Activated T-helper 17 cell treated with anti-CD3 and anti-CD28 coated beads, Interleukin-2, amount 50 U/mL, for 72 hours (primary cell): ENCODE data around the gene DCANP1. TPM values are rescaled to one million over a fixed set of nuclear protein-coding genes. Genes with fewer than 3 reads are reported as not detected.

Experiments
- ATAC-seq: fragments of 150-1000 bp; cut with Tn5 transposase; replicated peaks from 2 replicates; pipeline ENCODE4 v1.10.0; 2021; ENCODE audit warnings: mild to moderate bottlenecking, moderate library complexity
- H3K27ac Mint-ChIP-seq: one replicate; pipeline ENCODE4 v1.8.0; 2022; ENCODE audit warnings: mixed read lengths
- H3K27me3 Mint-ChIP-seq: one replicate; pipeline ENCODE4 v1.8.0; 2022; ENCODE audit warnings: mixed read lengths
- H3K36me3 Mint-ChIP-seq: one replicate; pipeline ENCODE4 v1.8.0; 2022; ENCODE audit warnings: low read depth, mild to moderate bottlenecking, mixed read lengths
- H3K4me1 Mint-ChIP-seq: one replicate; pipeline ENCODE4 v1.8.0; 2022; ENCODE audit warnings: mixed read lengths
- H3K4me3 Mint-ChIP-seq: one replicate; pipeline ENCODE4 v1.8.0; 2022; ENCODE audit warnings: mild to moderate bottlenecking, mixed read lengths
- H3K9me3 Mint-ChIP-seq: one replicate; pipeline ENCODE4 v1.8.0; 2022; ENCODE audit warnings: mixed read lengths
- total RNA-seq, 2 donors: library from RNA; stranded (reverse); gene quantifications; one replicate each; pipeline ENCODE4 v1.2.3, GENCODE V29; 2022

The DCANP1 gene
- total RNA-seq, 2 donors from 2014 or later, result not detected

GRCh38 chr5:135434591-135435466 is 12.3 kb downstream of the DCANP1 start:
- Mint-ChIP-seq H3K4me1 (no peaks in the 10 kb centered on the region), H3K27me3 (peaks cover 11% of the 10 kb centered on the region), H3K36me3 (no peaks in the 10 kb centered on the region), H3K4me3 (no peak overlapping the region), H3K9me3 (no peaks in the 10 kb centered on the region), H3K27ac (no peak overlapping the region)
- no peak for ATAC-seq

GRCh38 chr5:135433681-135434426 is 13.3 kb downstream of the DCANP1 start:
- peaks cover 11% of the 10 kb centered on the region for H3K27me3 Mint-ChIP-seq
- no peak overlapping the region for H3K27ac Mint-ChIP-seq
- no peaks in the 10 kb centered on the region for H3K4me1 Mint-ChIP-seq
- H3K9me3 Mint-ChIP-seq, result peaks cover under 1% of the 10 kb centered on the region
- H3K36me3 Mint-ChIP-seq, result no peaks in the 10 kb centered on the region
- H3K4me3 Mint-ChIP-seq, result no peak overlapping the region
- no peak for ATAC-seq

GRCh38 chr5:135432113-135432512 is 15.0 kb downstream of the DCANP1 start:
- no peak for ATAC-seq
- Mint-ChIP-seq H3K27ac (no peak overlapping the region), H3K4me1 (no peaks in the 10 kb centered on the region), H3K4me3 (no peak overlapping the region), H3K36me3 (no peaks in the 10 kb centered on the region), H3K27me3 (peaks cover 19% of the 10 kb centered on the region), H3K9me3 (peaks cover 5% of the 10 kb centered on the region)

- peaks cover 14% of the 10 kb centered on the region for H3K27me3 Mint-ChIP-seq
- H3K27ac Mint-ChIP-seq, result no peak overlapping the region
- H3K36me3 Mint-ChIP-seq, result no peaks in the 10 kb centered on the region
- peaks cover 5% of the 10 kb centered on the region for H3K9me3 Mint-ChIP-seq
- no peaks in the 10 kb centered on the region for H3K4me1 Mint-ChIP-seq
- H3K4me3 Mint-ChIP-seq, result no peak overlapping the region
- ATAC-seq, result no peak
Observed at GRCh38 chr5:135430135-135430437, 17.1 kb downstream of the DCANP1 start.

GRCh38 chr5:135429301-135430134 is 17.6 kb downstream of the DCANP1 start:
- Mint-ChIP-seq H3K27me3 (peaks cover 16% of the 10 kb centered on the region), H3K4me3 (no peak overlapping the region), H3K9me3 (peaks cover 5% of the 10 kb centered on the region), H3K4me1 (no peaks in the 10 kb centered on the region), H3K36me3 (no peaks in the 10 kb centered on the region), H3K27ac (no peak overlapping the region)
- ATAC-seq, result no peak

GRCh38 chr5:135428586-135428985 is 18.6 kb downstream of the DCANP1 start:
- peaks cover 21% of the 10 kb centered on the region for H3K27me3 Mint-ChIP-seq
- H3K9me3 Mint-ChIP-seq, result peaks cover 5% of the 10 kb centered on the region

GRCh38 chr5:135426102-135427082 is 20.8 kb downstream of the DCANP1 start:
- peaks cover 33% of the 10 kb centered on the region for H3K27me3 Mint-ChIP-seq
- ATAC-seq, result peak; percentile 61
- no peaks in the 10 kb centered on the region for H3K36me3 Mint-ChIP-seq
- no peaks in the 10 kb centered on the region for H3K4me1 Mint-ChIP-seq
- peaks cover 5% of the 10 kb centered on the region for H3K9me3 Mint-ChIP-seq
- no peak overlapping the region for H3K27ac Mint-ChIP-seq
- no peak overlapping the region for H3K4me3 Mint-ChIP-seq

More at GRCh38 chr5:135428586-135428985, 18.6 kb downstream of the DCANP1 start:
- Mint-ChIP-seq H3K27ac (no peak overlapping the region), H3K4me3 (no peak overlapping the region), H3K36me3 (no peaks in the 10 kb centered on the region), H3K4me1 (no peaks in the 10 kb centered on the region)
- no peak for ATAC-seq

- Mint-ChIP-seq H3K27me3 (peaks cover 38% of the 10 kb centered on the region), H3K36me3 (no peaks in the 10 kb centered on the region), H3K4me1 (no peaks in the 10 kb centered on the region), H3K9me3 (peaks cover 5% of the 10 kb centered on the region), H3K4me3 (no peak overlapping the region), H3K27ac (no peak overlapping the region)
- ATAC-seq, result no peak
Observed at GRCh38 chr5:135425641-135426040, 21.5 kb downstream of the DCANP1 start.

- H3K27ac Mint-ChIP-seq, result no peak overlapping the region
- H3K9me3 Mint-ChIP-seq, result peaks cover 11% of the 10 kb centered on the region
- H3K27me3 Mint-ChIP-seq, result peaks cover 48% of the 10 kb centered on the region
- ATAC-seq, result no peak
- no peaks in the 10 kb centered on the region for H3K4me1 Mint-ChIP-seq
- H3K4me3 Mint-ChIP-seq, result no peak overlapping the region
- H3K36me3 Mint-ChIP-seq, result peaks cover 6% of the 10 kb centered on the region
Observed at GRCh38 chr5:135423846-135424168, 23.3 kb downstream of the DCANP1 start.

- H3K27me3 Mint-ChIP-seq, result peaks cover 47% of the 10 kb centered on the region
- H3K4me3 Mint-ChIP-seq, result no peak overlapping the region
- no peak overlapping the region for H3K27ac Mint-ChIP-seq
- peaks cover 6% of the 10 kb centered on the region for H3K36me3 Mint-ChIP-seq
- H3K4me1 Mint-ChIP-seq, result no peaks in the 10 kb centered on the region
- peaks cover 6% of the 10 kb centered on the region for H3K9me3 Mint-ChIP-seq
- no peak for ATAC-seq
Observed at GRCh38 chr5:135423146-135423845, 23.9 kb downstream of the DCANP1 start.

GRCh38 chr5:135422419-135422818 is 24.7 kb downstream of the DCANP1 start:
- no peak overlapping the region for H3K27ac Mint-ChIP-seq
- peaks cover 6% of the 10 kb centered on the region for H3K36me3 Mint-ChIP-seq
- peaks cover 6% of the 10 kb centered on the region for H3K9me3 Mint-ChIP-seq
- ATAC-seq, result no peak
- peaks cover 49% of the 10 kb centered on the region for H3K27me3 Mint-ChIP-seq
- H3K4me3 Mint-ChIP-seq, result no peak overlapping the region
- H3K4me1 Mint-ChIP-seq, result no peaks in the 10 kb centered on the region

- H3K36me3 Mint-ChIP-seq, result peaks cover 6% of the 10 kb centered on the region
- H3K27me3 Mint-ChIP-seq, result peaks cover 43% of the 10 kb centered on the region
- H3K9me3 Mint-ChIP-seq, result peaks cover 6% of the 10 kb centered on the region
- no peak for ATAC-seq
- H3K4me3 Mint-ChIP-seq, result no peak overlapping the region
- no peak overlapping the region for H3K27ac Mint-ChIP-seq
- H3K4me1 Mint-ChIP-seq, result no peaks in the 10 kb centered on the region
Observed at GRCh38 chr5:135417083-135417482, 30.1 kb downstream of the DCANP1 start.

- Mint-ChIP-seq H3K4me3 (no peak overlapping the region), H3K9me3 (no peaks in the 10 kb centered on the region), H3K27ac (no peak overlapping the region), H3K27me3 (peaks cover 3% of the 10 kb centered on the region), H3K4me1 (no peaks in the 10 kb centered on the region), H3K36me3 (no peaks in the 10 kb centered on the region)
- ATAC-seq, result no peak
Observed at GRCh38 chr5:135405082-135405481, 42.1 kb downstream of the DCANP1 start.
